HCT116 (cell line): ENCODE results near the gene TTC24. TPM values are rescaled to one million over a fixed set of nuclear protein-coding genes. Genes with fewer than 3 reads are reported as not detected.

ENCODE experiments used
- ATAC-seq: fragments of 200-7000 bp; cut with Tn5 transposase; 2 replicates; pipeline ENCODE4 v1.9.1; 2020; ENCODE audit warnings: mild to moderate bottlenecking, moderate library complexity
- BruUV-seq: library from RNA; stranded (reverse); fragments of 400-500 nt; replicated peaks from 2 replicates; lab custom pipeline; 2021; lab: Mats Ljungman, UMichigan
- CTCF ChIA-PET: fragments of 300-600 bp; sonication (Branson Sonifier 250); formaldehyde crosslinking; loops from one replicate; lab custom pipeline; 2021; ENCODE audit warnings: antibody characterized with exemption; lab: Charles Lee
- POLR2A ChIA-PET: fragments of 300-600, 350-600 bp; sonication (Branson Sonifier 250); formaldehyde crosslinking; loops from one replicate; lab custom pipeline; 2021; ENCODE audit warnings: antibody characterized with exemption; lab: Charles Lee
- RAD21 ChIA-PET, 2 experiments: fragments of 300-600 bp; sonication (Branson Sonifier 250); formaldehyde crosslinking; loops; one replicate each; lab custom pipeline; 2023; ENCODE audit warnings: low total read pairs in 2 of 2; ENCODE audit not compliant: uncharacterized antibody in 2 of 2, unreplicated experiment in 2 of 2, low non-redundant PET in 1 of 2; lab: Charles Lee
- DNase-seq: peaks from one replicate; pipeline ENCODE4 v3.0.0-alpha.2; 2010; ENCODE audit warnings: low read depth, low spot score
- H2AFZ ChIP-seq: fragments of 200-600 bp; shearing (Covaris generic), sonication (generic); 2 replicates; pipeline ENCODE4 v1.6.1; 2017; ENCODE audit warnings: low read depth, mixed run types, mixed read lengths, antibody characterized with exemption, low read length; ENCODE audit not compliant: poor library complexity, severe bottlenecking
- H3K27ac ChIP-seq: 2 replicates; pipeline ENCODE4 v1.5.1; 2012; ENCODE audit warnings: low read depth, low read length
- H3K27me3 ChIP-seq: fragments of 200-600 bp; sonication (generic); 2 replicates; pipeline ENCODE4 v1.6.1; 2016; ENCODE audit warnings: mixed run types, low read length, mixed read lengths; ENCODE audit not compliant: insufficient read depth
- H3K36me3 ChIP-seq, 2 experiments: fragments of 200-500 bp in 1 of 2; fragments of 200-600 bp in 1 of 2; sonication (Bioruptor generic) in 1 of 2; sonication (generic) in 1 of 2; 2 replicates each; pipeline versions ENCODE4 v1.5.1 to v1.6.1; 2014 to 2016; ENCODE audit warnings: low read length in 2 of 2, inconsistent platforms in 1 of 2, mixed read lengths in 1 of 2, mixed run types in 1 of 2; ENCODE audit not compliant: insufficient read depth in 2 of 2, control insufficient read depth in 1 of 2
- H3K4me1 ChIP-seq, 2 experiments: fragments of 200-600 bp in 1 of 2; sonication (generic) in 1 of 2; 2 replicates each; pipeline versions ENCODE4 v1.5.1 to v1.6.1; 2012 to 2017; ENCODE audit warnings: low read length in 2 of 2, inconsistent platforms in 1 of 2, mild to moderate bottlenecking in 1 of 2, mixed read lengths in 1 of 2, mixed run types in 1 of 2, moderate library complexity in 1 of 2; ENCODE audit not compliant: insufficient read depth in 2 of 2, control insufficient read depth in 1 of 2
- H3K4me2 ChIP-seq: fragments of 200-600 bp; sonication (generic); 2 replicates; pipeline ENCODE4 v1.6.1; 2017; ENCODE audit warnings: mixed run types, low read length, mixed read lengths
- H3K4me3 ChIP-seq, 2 experiments: fragments of 200-600 bp in 1 of 2; sonication (generic) in 1 of 2; replicated peaks in 1 of 2; 2 replicates each; pipeline ENCODE4 v1.5.1; 2011 to 2016; ENCODE audit warnings: low read length in 2 of 2, control low read depth in 1 of 2, low read depth in 1 of 2, mild to moderate bottlenecking in 1 of 2, mixed read lengths in 1 of 2, mixed run types in 1 of 2
- H3K79me2 ChIP-seq: fragments of 200-600 bp; sonication (generic); 2 replicates; pipeline ENCODE4 v1.6.1; 2017; ENCODE audit warnings: mild to moderate bottlenecking, mixed run types, low read length, moderate library complexity, mixed read lengths; ENCODE audit not compliant: insufficient read depth
- H3K9ac ChIP-seq: fragments of 200-600 bp; sonication (generic); 2 replicates; pipeline ENCODE4 v1.6.1; 2016; ENCODE audit warnings: low read length, mixed read lengths
- H3K9me2 ChIP-seq: fragments of 200-600 bp; sonication (generic), shearing (Covaris generic); 2 replicates; pipeline ENCODE4 v1.6.1; 2017; ENCODE audit warnings: mixed run types, mild to moderate bottlenecking, moderate library complexity; ENCODE audit not compliant: insufficient read depth
- H3K9me3 ChIP-seq, 2 experiments: fragments of 200-500 bp in 1 of 2; fragments of 200-600 bp in 1 of 2; sonication (Bioruptor generic) in 1 of 2; sonication (generic) in 1 of 2; 2 replicates each; pipeline ENCODE4 v1.6.1; 2014 to 2017; ENCODE audit warnings: low read length in 2 of 2, mixed read lengths in 2 of 2, inconsistent platforms in 1 of 2, low read depth in 1 of 2, mild to moderate bottlenecking in 1 of 2, mixed run types in 1 of 2, moderate library complexity in 1 of 2; ENCODE audit not compliant: control insufficient read depth in 1 of 2, insufficient read depth in 1 of 2
- H4K20me1 ChIP-seq: fragments of 200-600 bp; sonication (generic), shearing (Covaris generic); 2 replicates; pipeline ENCODE4 v1.6.1; 2017; ENCODE audit warnings: mixed run types, mild to moderate bottlenecking, moderate library complexity; ENCODE audit not compliant: insufficient read depth
- CBX3 ChIP-seq: IDR thresholded peaks from 2 replicates; pipeline ENCODE4 v1.6.1; 2012; ENCODE audit warnings: low read depth
- CEBPB ChIP-seq: IDR thresholded peaks from 2 replicates; pipeline ENCODE4 v1.6.1; 2012; ENCODE audit warnings: low read depth
- EGR1 ChIP-seq: IDR thresholded peaks from 2 replicates; pipeline ENCODE4 v1.6.1; 2012; ENCODE audit warnings: low read depth
- EZH2 ChIP-seq: fragments of 200-600 bp; sonication (generic); IDR thresholded peaks from 2 replicates; pipeline ENCODE4 v1.6.1; 2017; ENCODE audit warnings: antibody characterized with exemption, mixed run types
- EZH2phosphoT487 ChIP-seq: fragments of 200-600 bp; IDR thresholded peaks from 2 replicates; pipeline ENCODE4 v1.6.1; 2018; ENCODE audit warnings: antibody characterized with exemption, borderline replicate concordance
- POLR2A ChIP-seq: IDR thresholded peaks from 2 replicates; pipeline ENCODE4 v1.7.0; 2011; ENCODE audit warnings: borderline replicate concordance; ENCODE audit not compliant: insufficient read depth, insufficient read length; ENCODE audit errors: extremely low read depth
- POLR2AphosphoS5 ChIP-seq: IDR thresholded peaks from 2 replicates; pipeline ENCODE4 v1.6.1; 2011; ENCODE audit warnings: mild to moderate bottlenecking, low read depth, low read length, moderate library complexity
- RAD21 ChIP-seq: IDR thresholded peaks from 2 replicates; pipeline ENCODE4 v1.6.1; 2012; ENCODE audit warnings: low read depth, mild to moderate bottlenecking
- SP1 ChIP-seq: IDR thresholded peaks from 2 replicates; pipeline ENCODE4 v1.6.1; 2012; ENCODE audit warnings: low read depth
- YY1 ChIP-seq: IDR thresholded peaks from 2 replicates; pipeline ENCODE4 v1.6.1; 2011; ENCODE audit warnings: low read length, low read depth, moderate library complexity, mild to moderate bottlenecking; ENCODE audit not compliant: insufficient replicate concordance; ENCODE audit errors: extremely low read depth
- ZFX ChIP-seq: fragments of 450-650 bp; IDR thresholded peaks from 2 replicates; pipeline ENCODE4 v1.6.1; 2017
- ZNF274 ChIP-seq: fragments of 200-500 bp; sonication (Bioruptor generic); IDR thresholded peaks from 2 replicates; pipeline ENCODE4 v1.6.1; 2014; ENCODE audit warnings: mild to moderate bottlenecking, low read depth, low read length, inconsistent platforms
- intact Hi-C: fragments of 100-400 bp; cut with micrococcal nuclease; formaldehyde crosslinking; loops from 2 replicates; pipeline ENCODE4 v1.10.0; 2022
- total RNA-seq: library from RNA; stranded (reverse); gene quantifications from one replicate; pipeline ENCODE4 v1.2.1, GENCODE V29; 2021; ENCODE audit not compliant: unreplicated experiment
- TF ChIP-seq, protein P1 (sequence below), 3 experiments: fragments of 200-600 bp in 1 of 3; sonication (generic) in 1 of 3; IDR thresholded peaks in 2 of 3; conservative IDR thresholded peaks in 1 of 3; 2 replicates each; pipeline ENCODE4 v1.5.1; 2012 to 2017; ENCODE audit warnings: low read depth in 2 of 3, low read length in 2 of 3, antibody characterized with exemption in 1 of 3, borderline replicate concordance in 1 of 3, control low read depth in 1 of 3, mild to moderate bottlenecking in 1 of 3, mixed read lengths in 1 of 3, mixed run types in 1 of 3, moderate library complexity in 1 of 3; ENCODE audit not compliant: insufficient read depth in 1 of 3
- TF ChIP-seq, protein P2 (sequence below): IDR thresholded peaks from 2 replicates; pipeline ENCODE4 v1.6.1; 2012; ENCODE audit warnings: low read depth
- TF ChIP-seq, protein P3 (sequence below): IDR thresholded peaks from 2 replicates; pipeline ENCODE4 v1.6.1; 2011; ENCODE audit warnings: mild to moderate bottlenecking, low read length, moderate library complexity; ENCODE audit not compliant: insufficient replicate concordance; ENCODE audit errors: extremely low read depth

The TTC24 gene
- total RNA-seq, 1 experiment from 2014 or later, result not detected

DNA sequence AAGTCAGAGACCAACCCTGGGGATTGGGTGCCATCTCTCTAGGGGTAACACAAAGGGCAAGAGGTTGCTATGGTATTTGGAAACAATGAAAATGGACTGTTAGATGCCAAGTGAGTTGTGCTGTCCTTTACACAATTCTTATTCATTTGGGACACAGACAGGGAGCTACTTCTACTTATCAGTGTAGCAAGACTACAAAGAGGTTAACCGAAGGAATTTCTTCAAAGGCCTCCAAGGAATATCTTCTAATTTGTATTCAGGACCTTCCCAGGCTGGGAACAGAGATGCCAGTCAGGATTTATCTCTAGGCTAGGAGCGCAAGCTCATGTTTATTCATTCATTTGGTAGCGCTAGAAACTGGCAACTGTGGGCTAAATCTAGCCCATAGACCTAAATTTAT, 14.7 kb downstream of the TTC24 start:
- Histone ChIP-seq H3K9me3 (no peaks in the 10 kb centered on the region), H3K79me2 (peaks cover 44% of the 10 kb centered on the region), H3K9me2 (no peaks in the 10 kb centered on the region), H3K9ac (no peak overlapping the region), H3K36me3 (peaks cover 29 to 61% of the 10 kb centered on the region in 2 experiments; a peak in 3 of 4 replicates), H3K4me1 (peaks cover 4 to 19% of the 10 kb centered on the region in 2 experiments; a peak in 2 of 4 replicates), H3K4me2 (no peak overlapping the region), H4K20me1 (no peaks in the 10 kb centered on the region), H3K27me3 (no peaks in the 10 kb centered on the region), H2AFZ (no peak overlapping the region), H3K27ac (no peak overlapping the region), H3K4me3 (no peak overlapping the region)
- no peak for TF ChIP-seq YY1
- TF ChIP-seq, protein P1, sequence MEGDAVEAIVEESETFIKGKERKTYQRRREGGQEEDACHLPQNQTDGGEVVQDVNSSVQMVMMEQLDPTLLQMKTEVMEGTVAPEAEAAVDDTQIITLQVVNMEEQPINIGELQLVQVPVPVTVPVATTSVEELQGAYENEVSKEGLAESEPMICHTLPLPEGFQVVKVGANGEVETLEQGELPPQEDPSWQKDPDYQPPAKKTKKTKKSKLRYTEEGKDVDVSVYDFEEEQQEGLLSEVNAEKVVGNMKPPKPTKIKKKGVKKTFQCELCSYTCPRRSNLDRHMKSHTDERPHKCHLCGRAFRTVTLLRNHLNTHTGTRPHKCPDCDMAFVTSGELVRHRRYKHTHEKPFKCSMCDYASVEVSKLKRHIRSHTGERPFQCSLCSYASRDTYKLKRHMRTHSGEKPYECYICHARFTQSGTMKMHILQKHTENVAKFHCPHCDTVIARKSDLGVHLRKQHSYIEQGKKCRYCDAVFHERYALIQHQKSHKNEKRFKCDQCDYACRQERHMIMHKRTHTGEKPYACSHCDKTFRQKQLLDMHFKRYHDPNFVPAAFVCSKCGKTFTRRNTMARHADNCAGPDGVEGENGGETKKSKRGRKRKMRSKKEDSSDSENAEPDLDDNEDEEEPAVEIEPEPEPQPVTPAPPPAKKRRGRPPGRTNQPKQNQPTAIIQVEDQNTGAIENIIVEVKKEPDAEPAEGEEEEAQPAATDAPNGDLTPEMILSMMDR (IDR thresholded peaks at IDR 0.05 in 2 of 3, conservative IDR thresholded peaks at IDR 0.05 in 1 of 3; ENCODE audit: borderline replicate concordance in 1 of 3, insufficient read depth in 1 of 3, low read depth in 2 of 3, low read length in 2 of 3), result no peak
- TF ChIP-seq CEBPB, result no peak
- TF ChIP-seq, protein P2, sequence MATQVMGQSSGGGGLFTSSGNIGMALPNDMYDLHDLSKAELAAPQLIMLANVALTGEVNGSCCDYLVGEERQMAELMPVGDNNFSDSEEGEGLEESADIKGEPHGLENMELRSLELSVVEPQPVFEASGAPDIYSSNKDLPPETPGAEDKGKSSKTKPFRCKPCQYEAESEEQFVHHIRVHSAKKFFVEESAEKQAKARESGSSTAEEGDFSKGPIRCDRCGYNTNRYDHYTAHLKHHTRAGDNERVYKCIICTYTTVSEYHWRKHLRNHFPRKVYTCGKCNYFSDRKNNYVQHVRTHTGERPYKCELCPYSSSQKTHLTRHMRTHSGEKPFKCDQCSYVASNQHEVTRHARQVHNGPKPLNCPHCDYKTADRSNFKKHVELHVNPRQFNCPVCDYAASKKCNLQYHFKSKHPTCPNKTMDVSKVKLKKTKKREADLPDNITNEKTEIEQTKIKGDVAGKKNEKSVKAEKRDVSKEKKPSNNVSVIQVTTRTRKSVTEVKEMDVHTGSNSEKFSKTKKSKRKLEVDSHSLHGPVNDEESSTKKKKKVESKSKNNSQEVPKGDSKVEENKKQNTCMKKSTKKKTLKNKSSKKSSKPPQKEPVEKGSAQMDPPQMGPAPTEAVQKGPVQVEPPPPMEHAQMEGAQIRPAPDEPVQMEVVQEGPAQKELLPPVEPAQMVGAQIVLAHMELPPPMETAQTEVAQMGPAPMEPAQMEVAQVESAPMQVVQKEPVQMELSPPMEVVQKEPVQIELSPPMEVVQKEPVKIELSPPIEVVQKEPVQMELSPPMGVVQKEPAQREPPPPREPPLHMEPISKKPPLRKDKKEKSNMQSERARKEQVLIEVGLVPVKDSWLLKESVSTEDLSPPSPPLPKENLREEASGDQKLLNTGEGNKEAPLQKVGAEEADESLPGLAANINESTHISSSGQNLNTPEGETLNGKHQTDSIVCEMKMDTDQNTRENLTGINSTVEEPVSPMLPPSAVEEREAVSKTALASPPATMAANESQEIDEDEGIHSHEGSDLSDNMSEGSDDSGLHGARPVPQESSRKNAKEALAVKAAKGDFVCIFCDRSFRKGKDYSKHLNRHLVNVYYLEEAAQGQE, result no peak
- TF ChIP-seq EZH2phosphoT487, result no peak
- no peak for TF ChIP-seq EGR1
- TF ChIP-seq CBX3, result no peak
- no peak for TF ChIP-seq SP1
- no peak; the same call in 1 of the 2 replicates for TF ChIP-seq POLR2AphosphoS5
- no peak for TF ChIP-seq ZFX
- TF ChIP-seq, protein P3, sequence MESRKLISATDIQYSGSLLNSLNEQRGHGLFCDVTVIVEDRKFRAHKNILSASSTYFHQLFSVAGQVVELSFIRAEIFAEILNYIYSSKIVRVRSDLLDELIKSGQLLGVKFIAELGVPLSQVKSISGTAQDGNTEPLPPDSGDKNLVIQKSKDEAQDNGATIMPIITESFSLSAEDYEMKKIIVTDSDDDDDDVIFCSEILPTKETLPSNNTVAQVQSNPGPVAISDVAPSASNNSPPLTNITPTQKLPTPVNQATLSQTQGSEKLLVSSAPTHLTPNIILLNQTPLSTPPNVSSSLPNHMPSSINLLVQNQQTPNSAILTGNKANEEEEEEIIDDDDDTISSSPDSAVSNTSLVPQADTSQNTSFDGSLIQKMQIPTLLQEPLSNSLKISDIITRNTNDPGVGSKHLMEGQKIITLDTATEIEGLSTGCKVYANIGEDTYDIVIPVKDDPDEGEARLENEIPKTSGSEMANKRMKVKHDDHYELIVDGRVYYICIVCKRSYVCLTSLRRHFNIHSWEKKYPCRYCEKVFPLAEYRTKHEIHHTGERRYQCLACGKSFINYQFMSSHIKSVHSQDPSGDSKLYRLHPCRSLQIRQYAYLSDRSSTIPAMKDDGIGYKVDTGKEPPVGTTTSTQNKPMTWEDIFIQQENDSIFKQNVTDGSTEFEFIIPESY, result no peak
- no peak for TF ChIP-seq POLR2A
- TF ChIP-seq RAD21, result no peak
- TF ChIP-seq EZH2, result no peak
- TF ChIP-seq ZNF274, result no peak
- ATAC-seq (no peak), DNase-seq (no peak)
- CTCF ChIA-PET, result interaction anchor here (1.3 kb wide), 1 partner anchor 14 kb away, joined by 4 read pairs; no protein-coding TSS in a partner anchor
- intact Hi-C loops, result no loop called here
- RAD21 ChIA-PET, result no interaction called here
- POLR2A ChIA-PET, result interaction anchor here (1.1 kb wide), 2 partner anchors 67 to 92 kb away, joined by 3 read pairs; no protein-coding TSS in a partner anchor
- no TSS peak for BruUV-seq
